CD4-positive, alpha-beta T cell treated with Interleukin-15 for 1 hour (primary cell): ENCODE data around the gene RAB11FIP3.

ENCODE experiments used
- DNase-seq: peaks from one replicate; pipeline ENCODE4 v3.0.0-alpha.2; 2020

Gene RAB11FIP3

DNA sequence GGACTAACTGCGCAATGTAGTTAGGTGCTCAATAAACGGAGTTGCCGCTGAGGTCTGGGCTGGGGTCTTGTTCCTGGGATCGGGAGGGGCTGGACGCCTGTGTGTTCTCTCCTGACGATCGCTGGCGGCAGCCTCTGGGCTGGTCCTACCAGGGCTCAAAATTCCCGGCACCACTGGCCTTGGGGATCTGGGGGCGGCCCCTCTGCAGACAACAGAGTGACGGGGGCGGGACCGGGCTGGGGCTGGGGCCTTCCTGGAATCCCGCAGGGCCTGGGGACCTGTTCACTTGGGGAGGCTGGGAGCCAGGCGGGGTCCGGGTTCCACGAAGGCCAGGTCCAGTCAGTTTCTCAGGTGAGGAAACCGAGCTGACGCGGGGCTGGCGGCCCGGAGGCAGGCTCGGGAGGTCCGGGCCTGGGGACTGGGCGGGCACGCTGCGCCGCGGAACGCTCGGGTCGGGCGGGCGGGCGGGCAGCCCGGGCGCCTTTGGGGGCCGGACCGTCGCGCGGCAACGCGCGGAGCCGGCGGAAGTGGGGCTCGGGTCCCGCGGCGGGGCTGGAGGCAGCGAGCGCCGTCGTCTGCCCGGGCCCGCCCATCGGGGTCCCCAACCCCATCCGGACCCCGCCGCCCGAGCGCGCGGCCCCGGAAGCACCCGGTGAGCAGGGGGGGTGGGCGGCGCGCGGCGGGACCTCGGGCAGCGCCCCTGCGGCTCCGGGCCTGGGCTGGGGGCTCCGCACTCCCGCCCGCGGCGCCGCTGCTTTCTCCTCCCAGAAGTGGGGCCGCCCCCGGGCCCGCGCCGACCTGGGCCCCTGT is 144.2 kb downstream of the RAB11FIP3 start, which contains the start of gene PIGQ:
PIGQ (plus strand) TSS at position 524 of the 810 bp plus-strand sequence. CDS start 4,107 bp downstream, outside the sequence.
- peak; percentile 61 for DNase-seq
